Neural progenitor cell (in vitro differentiated cells): ENCODE measurements around the gene KY.

Source experiments
- EZH2 ChIP-seq: fragments of 200-600 bp; sonication (generic); IDR thresholded peaks from 2 replicates; pipeline ENCODE4 v1.6.1; 2017; ENCODE audit warnings: antibody characterized with exemption, mild to moderate bottlenecking, moderate library complexity
- TF ChIP-seq, protein P1 (sequence below): fragments of 200-600 bp; sonication (generic); IDR thresholded peaks from 2 replicates; pipeline ENCODE4 v1.5.1; 2017; ENCODE audit warnings: antibody characterized with exemption, mild to moderate bottlenecking

DNA sequence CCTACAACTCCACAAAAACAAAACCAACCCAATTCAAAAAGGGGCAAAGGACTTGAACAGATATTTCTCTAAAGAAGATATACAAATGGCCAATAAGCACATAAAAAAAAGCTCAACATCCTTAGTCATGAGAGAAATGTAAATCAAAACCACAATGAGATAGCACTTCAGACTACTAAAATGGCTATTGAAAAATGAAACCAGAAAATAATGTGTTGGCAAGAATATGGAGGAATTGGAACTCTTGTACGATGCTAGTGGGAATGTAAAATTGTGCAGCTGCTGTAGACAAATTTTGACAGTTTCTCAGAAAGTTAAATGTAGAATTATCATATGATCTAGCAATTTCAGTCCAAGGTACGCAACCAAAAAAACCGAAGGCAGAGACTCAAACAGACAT is 29.0 kb downstream of the KY start:
- TF ChIP-seq, protein P1, sequence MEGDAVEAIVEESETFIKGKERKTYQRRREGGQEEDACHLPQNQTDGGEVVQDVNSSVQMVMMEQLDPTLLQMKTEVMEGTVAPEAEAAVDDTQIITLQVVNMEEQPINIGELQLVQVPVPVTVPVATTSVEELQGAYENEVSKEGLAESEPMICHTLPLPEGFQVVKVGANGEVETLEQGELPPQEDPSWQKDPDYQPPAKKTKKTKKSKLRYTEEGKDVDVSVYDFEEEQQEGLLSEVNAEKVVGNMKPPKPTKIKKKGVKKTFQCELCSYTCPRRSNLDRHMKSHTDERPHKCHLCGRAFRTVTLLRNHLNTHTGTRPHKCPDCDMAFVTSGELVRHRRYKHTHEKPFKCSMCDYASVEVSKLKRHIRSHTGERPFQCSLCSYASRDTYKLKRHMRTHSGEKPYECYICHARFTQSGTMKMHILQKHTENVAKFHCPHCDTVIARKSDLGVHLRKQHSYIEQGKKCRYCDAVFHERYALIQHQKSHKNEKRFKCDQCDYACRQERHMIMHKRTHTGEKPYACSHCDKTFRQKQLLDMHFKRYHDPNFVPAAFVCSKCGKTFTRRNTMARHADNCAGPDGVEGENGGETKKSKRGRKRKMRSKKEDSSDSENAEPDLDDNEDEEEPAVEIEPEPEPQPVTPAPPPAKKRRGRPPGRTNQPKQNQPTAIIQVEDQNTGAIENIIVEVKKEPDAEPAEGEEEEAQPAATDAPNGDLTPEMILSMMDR, result no peak
- no peak for TF ChIP-seq EZH2
